ENCODE results near the gene CELF4.
"Not testable (repeated sequence)": the region's sequence is repeated elsewhere in the genome, so short reads cannot be mapped to it uniquely, and the experiment has no call there.

CELF4 gene

GRCh38 chr18:37491526-37491925 is 74.1 kb downstream of the CELF4 start:
- no peak for DNase-seq

DNA sequence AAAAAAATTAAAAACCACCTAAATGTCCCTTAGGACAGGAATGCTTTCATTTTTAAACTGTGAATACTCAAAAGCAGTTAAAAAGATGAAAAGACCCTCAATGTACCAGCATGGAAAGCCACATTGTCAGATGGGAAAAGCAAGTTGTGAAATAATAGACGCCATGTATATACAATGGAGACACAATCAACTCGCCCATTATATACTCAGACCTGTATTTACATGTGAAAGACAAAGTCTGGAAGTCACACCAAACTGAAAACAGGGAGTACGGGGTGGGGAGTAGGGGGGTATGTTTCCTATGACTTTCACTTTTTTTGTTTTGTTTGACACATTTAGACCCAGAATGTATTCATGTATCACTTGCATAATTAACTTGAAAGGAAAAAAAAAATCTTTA is 75.6 kb downstream of the CELF4 start:
- no peak for DNase-seq

DNA sequence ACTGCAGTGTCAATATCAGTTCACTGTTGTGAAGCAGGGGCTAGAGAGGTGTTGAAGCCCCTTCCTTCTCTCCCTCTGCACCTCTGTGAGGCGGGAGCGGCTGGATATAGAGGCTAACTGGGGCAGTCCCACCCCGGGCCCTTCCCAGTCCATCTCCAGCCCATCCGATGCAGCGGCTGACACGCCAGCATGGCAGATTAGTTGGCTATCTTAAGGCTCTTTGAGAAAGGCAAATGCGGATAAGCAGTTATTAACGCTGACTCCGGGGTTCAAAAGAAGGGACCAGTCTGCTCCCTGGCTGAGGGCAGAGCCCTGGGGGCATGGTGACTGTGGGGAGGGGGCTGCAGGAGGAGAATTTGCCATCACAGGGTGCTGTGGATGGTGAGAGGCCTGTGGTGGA is 76.6 kb downstream of the CELF4 start:
- DNase-seq: no peak

GRCh38 chr18:37487400-37487867 is 78.2 kb downstream of the CELF4 start:
- DNase-seq: no peak

GRCh38 chr18:37486848-37487247 is 78.8 kb downstream of the CELF4 start:
- DNase-seq: no peak

DNA sequence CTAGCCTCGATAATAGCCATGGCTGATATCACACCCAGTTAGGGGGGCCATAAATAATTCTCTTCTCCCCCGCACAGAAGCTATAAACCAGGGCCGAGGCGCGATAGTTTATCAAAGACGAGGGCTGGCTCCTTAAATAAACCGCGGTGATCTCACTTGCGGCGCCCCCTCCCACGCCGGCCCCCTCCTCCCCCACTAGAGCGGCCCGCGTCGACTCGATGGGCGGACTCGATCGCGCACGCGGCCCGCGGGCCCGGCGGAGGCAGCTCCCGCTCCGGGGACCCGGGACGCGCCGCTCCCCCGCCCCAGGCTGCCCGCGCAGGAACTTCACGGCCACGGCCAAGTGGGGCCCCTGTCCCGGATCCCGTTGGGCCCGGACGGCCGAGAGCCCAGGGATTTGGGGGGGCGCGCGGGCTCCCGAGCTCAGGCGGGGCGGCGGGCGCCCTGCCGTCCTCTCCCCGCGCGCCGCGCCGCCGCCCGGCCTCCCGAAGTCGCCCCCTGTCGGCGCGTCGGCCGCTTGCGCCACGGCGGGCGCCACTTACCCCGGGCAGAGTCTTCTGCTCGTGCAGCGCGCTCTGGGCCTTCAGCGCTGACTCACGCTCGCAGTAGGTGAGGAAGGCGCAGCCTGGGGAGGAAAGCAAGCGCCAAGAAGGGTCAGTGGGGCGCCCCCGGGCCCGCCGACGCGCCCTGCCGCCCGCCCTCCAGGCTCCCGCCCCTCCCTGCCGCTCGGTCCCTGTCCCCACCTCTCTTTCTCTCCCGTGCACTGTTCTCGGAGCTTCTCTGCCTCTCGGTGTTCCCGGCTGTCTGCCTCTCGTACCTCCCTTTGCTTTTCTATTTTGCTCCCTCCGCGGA is 80.4 kb downstream of the CELF4 start:
- no peak for DNase-seq

- DNase-seq: no peak
Measured at GRCh38 chr18:37483984-37484819, 81.4 kb downstream of the CELF4 start.

- DNase-seq: no peak
Measured at GRCh38 chr18:37483221-37483971, 82.2 kb downstream of the CELF4 start.

DNA sequence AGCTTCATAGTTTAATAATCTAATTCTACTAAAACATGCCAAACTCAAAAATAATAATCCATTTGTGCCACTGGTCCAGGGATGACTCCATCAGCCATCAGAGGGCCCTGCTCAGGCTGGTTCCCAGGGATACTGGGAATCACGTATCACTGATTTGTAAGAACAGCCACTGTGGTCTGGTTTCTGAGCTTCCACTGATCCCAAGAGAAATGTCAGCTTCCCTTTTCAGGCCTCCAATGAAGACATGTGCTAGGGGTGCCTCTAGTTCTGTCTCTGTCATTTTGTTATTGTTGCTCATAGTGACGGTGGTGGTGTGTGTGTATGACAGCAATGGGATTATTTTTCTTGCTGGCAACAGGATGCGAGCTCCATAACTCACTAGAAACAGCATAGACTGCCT is 83.2 kb downstream of the CELF4 start:
- no peak for DNase-seq

DNA sequence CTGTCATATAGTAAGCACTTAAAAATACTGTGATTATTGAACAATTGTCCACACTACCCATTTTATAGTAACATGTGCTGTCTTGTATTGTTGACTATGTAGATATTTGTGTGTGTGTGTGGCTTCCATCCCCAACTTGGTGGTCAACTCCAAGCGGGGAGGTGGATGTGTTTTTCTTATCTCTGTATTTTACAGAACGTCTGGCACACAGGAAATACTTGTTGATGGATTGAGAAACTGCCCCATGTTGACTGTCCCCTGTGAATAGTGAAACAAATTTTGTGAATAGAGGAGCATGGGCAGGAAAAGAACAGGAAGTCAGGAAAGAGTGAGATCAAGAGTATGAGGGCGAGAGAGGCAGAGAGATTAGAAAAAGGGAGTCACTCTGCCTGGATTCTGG is 83.6 kb downstream of the CELF4 start:
- DNase-seq: no peak

GRCh38 chr18:37481491-37481890 is 84.1 kb downstream of the CELF4 start:
- DNase-seq: no peak

DNA sequence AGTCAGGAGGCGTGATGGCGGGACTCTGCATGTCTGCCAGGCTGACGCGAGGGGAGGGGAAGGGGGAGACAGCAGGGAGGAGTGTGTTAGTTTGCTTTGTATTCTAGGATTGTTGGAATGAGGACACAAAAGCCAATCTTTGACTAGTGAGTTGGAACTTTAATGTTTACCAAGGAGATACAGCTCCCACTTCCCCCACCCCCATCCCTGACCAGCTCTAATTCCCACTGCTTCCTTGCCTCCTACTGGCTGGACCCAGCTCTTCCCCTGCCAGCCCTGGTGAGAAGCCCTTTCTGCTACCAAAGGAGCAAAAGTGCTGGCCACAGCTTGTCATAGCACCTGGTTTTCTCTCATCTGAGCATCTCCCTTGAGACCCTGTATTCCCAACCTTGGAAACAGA is 84.5 kb downstream of the CELF4 start:
- DNase-seq: no peak

GRCh38 chr18:37476611-37477295 is 88.8 kb downstream of the CELF4 start:
- no peak for DNase-seq

- peak in 1 of 2 experiments; percentile 20 for DNase-seq
Measured at GRCh38 chr18:37476182-37476581, 89.4 kb downstream of the CELF4 start.

DNA sequence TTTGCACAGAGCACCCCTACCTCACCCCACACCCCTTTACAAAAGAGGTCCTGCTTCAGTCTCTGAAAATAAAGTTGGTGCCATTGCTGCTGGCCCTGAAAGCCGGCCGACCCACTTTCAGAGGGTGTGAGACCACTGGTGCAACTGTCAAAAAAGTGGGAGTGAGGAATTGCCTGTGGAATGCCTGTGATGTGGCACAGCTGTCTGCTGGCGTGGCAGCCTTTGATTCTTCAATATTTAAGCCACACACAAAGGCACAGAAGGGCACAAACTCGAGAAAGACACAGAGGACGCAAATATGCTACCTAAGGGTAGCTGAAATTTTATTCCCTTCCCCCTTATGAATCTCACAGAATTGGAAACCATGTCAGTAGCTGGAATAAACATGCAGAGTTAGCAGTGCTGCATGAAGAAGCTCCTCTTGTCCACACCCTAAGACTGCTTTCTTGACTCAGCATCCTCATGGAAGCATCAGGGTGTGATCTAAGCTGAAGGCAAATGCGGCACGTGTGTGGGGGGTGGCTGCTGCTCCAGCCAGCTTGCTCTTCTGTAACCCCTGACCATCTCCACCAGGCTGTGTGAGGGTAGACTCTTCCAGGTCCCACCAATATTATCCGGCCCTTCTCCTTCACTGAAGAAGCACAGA is 92.3 kb downstream of the CELF4 start:
- DNase-seq: no peak

DNA sequence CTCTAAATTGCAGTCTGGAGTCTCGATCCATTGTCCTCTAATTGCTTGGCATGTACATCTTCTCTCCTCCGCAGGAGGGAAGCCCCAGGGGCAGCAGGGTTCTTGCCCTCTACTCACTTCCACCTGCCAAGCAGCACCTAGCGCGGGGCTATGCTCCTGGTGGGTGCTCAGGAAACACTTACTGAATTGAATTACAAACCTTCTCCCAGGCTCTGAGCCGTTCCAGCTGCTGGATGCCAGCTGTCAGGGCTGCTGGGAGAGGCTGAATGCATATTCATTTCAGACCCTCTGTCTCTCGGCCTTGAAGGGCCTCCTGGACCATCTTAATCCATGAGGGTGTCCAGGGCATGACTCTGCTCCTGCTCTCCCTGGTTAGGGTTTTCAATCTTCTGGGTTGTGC is 94.0 kb downstream of the CELF4 start:
- DNase-seq: no peak

GRCh38 chr18:37470986-37471385 is 94.6 kb downstream of the CELF4 start:
- no peak for DNase-seq

- no peak for DNase-seq
Measured at GRCh38 chr18:37467002-37467662, 98.5 kb downstream of the CELF4 start.

- DNase-seq: no peak
Measured at GRCh38 chr18:37465958-37466357, 99.6 kb downstream of the CELF4 start.

- DNase-seq: no peak
Measured at GRCh38 chr18:37464257-37464656, 101.3 kb downstream of the CELF4 start.

DNA sequence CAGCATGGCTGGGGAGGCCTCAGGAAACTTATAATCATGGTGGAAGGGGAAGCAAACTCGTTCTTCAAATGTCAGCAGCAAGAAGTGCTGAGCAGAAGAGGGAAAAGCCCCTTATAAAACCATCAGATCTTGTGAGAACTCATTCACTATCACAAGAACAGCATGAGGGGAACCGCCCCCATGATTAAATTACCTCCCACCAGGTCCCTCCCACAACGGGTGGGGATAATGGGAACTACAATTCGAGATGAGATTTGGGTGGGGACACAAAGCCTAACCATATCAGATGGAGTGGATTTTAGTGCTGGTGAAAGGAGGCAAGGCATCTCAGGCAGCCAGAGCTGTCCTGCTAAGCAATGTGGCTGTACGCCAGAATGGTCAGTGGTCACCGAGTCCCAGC is 104.3 kb downstream of the CELF4 start:
- not testable (repeated sequence) for DNase-seq

- DNase-seq: no peak
Measured at GRCh38 chr18:37460604-37461003, 105.0 kb downstream of the CELF4 start.
